Endodermal cell (in vitro differentiated cells): ENCODE results near the gene SLC1A7. TPM values are rescaled to one million over a fixed set of nuclear protein-coding genes. Genes with fewer than 3 reads are reported as not detected.

Source experiments
- DNase-seq: peaks from one replicate; pipeline ENCODE4 v3.0.0-alpha.2; 2017
- H3K27ac ChIP-seq: 2 replicates; pipeline ENCODE4 v1.5.1; 2013; ENCODE audit warnings: mild to moderate bottlenecking, low read depth, low read length, moderate library complexity
- H3K27me3 ChIP-seq: 2 replicates; pipeline ENCODE4 v1.6.1; 2013; ENCODE audit warnings: mild to moderate bottlenecking, low read length, moderate library complexity; ENCODE audit not compliant: insufficient read depth, control insufficient read depth, poor library complexity, severe bottlenecking
- H3K36me3 ChIP-seq: 2 replicates; pipeline ENCODE4 v1.7.0; 2013; ENCODE audit warnings: mild to moderate bottlenecking, low read length, moderate library complexity; ENCODE audit not compliant: control insufficient read depth, insufficient read depth
- H3K4me1 ChIP-seq: one replicate; pipeline ENCODE4 v1.7.0; 2013; ENCODE audit warnings: low read length; ENCODE audit not compliant: control insufficient read depth, insufficient read depth
- H3K4me3 ChIP-seq: 2 replicates; pipeline ENCODE4 v1.5.1; 2013; ENCODE audit warnings: mild to moderate bottlenecking, low read length, moderate library complexity
- H3K9ac ChIP-seq: 2 replicates; pipeline ENCODE4 v1.6.1; 2013; ENCODE audit warnings: mild to moderate bottlenecking, low read length, moderate library complexity; ENCODE audit not compliant: poor library complexity, severe bottlenecking; ENCODE audit errors: extremely low read depth
- H3K9me3 ChIP-seq: 2 replicates; pipeline ENCODE4 v1.6.1; 2013; ENCODE audit warnings: mild to moderate bottlenecking, low read length, moderate library complexity; ENCODE audit not compliant: control insufficient read depth
- H3K27ac Mint-ChIP-seq: 2 replicates; pipeline ENCODE4 v1.8.0; 2020; ENCODE audit warnings: mixed read lengths
- H3K27me3 Mint-ChIP-seq: 2 replicates; pipeline ENCODE4 v1.8.0; 2021; ENCODE audit warnings: mild to moderate bottlenecking, mixed read lengths; ENCODE audit not compliant: insufficient read depth
- H3K36me3 Mint-ChIP-seq: 2 replicates; pipeline ENCODE4 v1.8.0; 2020; ENCODE audit warnings: low read depth, mixed read lengths
- H3K4me1 Mint-ChIP-seq: 2 replicates; pipeline ENCODE4 v1.8.0; 2020; ENCODE audit warnings: mixed read lengths
- H3K4me3 Mint-ChIP-seq: 2 replicates; pipeline ENCODE4 v1.8.0; 2020; ENCODE audit warnings: mild to moderate bottlenecking, moderate library complexity, mixed read lengths
- H3K9me3 Mint-ChIP-seq: 2 replicates; pipeline ENCODE4 v1.8.0; 2020; ENCODE audit warnings: mild to moderate bottlenecking, mixed read lengths
- CTCF ChIP-seq: fragments of 200-600 bp; sonication (generic); conservative IDR thresholded peaks from 2 replicates; pipeline ENCODE4 v1.5.0; 2021; ENCODE audit warnings: antibody characterized with exemption, mild to moderate bottlenecking
- WGBS, 2 experiments: methylation state at CpG; one replicate each; pipeline versions ENCODE4 v1.1.5 to v1.1.7; 2013; ENCODE audit warnings: missing lambda C conversion rate in 2 of 2, mixed read lengths in 1 of 2; ENCODE audit not compliant: insufficient coverage in 1 of 2, insufficient read length in 1 of 2; 5-methylcytosine and 5-hydroxymethylcytosine counted together
- total RNA-seq, 2 donors: library from RNA; stranded (reverse); fragmentation: NEBNext Ultra II Directional in 1 of 2; extraction: Animal tissue kit (Norgen Biotek cat#: 25700) in 1 of 2; gene quantifications; 2 replicates in 1 of 2; 3 replicates in 1 of 2; pipeline ENCODE4 v1.2.1, GENCODE V29; 2021

Gene SLC1A7
- total RNA-seq, 2 donors from 2014 or later: 1.7 to 2.3 TPM

GRCh38 chr1:53092659-53093450 is 49.6 kb downstream of the SLC1A7 start:
- H3K4me3 Mint-ChIP-seq: no peak overlapping the region

DNA sequence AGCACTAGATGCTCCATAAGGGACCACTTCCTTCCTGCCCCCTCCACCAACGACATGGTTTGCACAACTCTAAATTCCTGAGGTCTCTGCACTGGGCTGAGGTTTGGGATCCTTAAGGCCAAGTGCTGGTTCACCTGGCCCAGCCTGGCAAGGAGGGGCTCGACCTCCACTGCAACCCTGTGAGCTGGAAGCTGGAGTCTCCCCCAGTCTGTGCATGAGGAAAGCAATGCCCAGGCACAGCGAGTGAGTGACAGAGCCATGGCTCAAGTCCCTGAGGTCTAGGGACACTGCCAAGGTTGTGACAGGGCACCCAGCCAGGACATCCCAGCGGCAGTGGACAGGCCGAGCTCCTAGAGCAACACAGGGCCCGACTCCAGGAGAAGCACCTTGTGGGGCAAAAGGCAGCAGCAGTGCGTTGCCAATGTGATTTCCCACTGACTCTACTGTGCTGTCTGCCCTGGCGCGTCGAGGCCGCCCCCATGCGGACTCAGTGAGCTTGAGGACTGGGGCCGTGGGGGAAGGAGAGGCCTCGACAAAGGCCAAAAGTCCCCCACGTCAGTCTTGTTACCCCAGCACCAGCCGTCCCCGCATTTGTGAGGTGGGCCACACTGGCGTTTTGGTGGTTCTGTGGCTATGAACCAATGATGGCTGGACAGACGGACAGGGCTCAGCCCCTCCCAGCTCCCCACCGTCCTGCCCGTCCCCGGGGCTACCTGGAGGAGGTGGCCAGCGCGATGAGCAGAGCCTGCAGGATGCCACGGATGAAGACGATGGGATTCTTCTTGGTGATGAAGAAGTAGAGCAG is 50.4 kb downstream of the SLC1A7 start:
- H3K9me3 ChIP-seq: peaks cover 14% of the 10 kb centered on the region
- peaks cover 9% of the 10 kb centered on the region for H3K27me3 ChIP-seq
- TF ChIP-seq CTCF: no peak
- Mint-ChIP-seq H3K4me1 (peaks cover 10% of the 10 kb centered on the region), H3K27me3 (peaks cover 24% of the 10 kb centered on the region), H3K27ac (no peak overlapping the region), H3K4me3 (no peak overlapping the region), H3K36me3 (no peaks in the 10 kb centered on the region), H3K9me3 (no peaks in the 10 kb centered on the region)
- no peaks in the 10 kb centered on the region for H3K36me3 ChIP-seq
- H3K4me1 ChIP-seq: peaks cover 3% of the 10 kb centered on the region
- 92 to 94% methylated on average over 14 to 26 of the region's 26 CpGs for WGBS, 2 experiments
- no peak overlapping the region for H3K27ac ChIP-seq
- H3K9ac ChIP-seq: no peak overlapping the region
- no peak overlapping the region for H3K4me3 ChIP-seq
- DNase-seq: no peak

More at GRCh38 chr1:53092659-53093450, 49.6 kb downstream of the SLC1A7 start:
- Mint-ChIP-seq H3K4me1 (peaks cover 9% of the 10 kb centered on the region), H3K36me3 (no peaks in the 10 kb centered on the region), H3K9me3 (no peaks in the 10 kb centered on the region), H3K27me3 (peaks cover 21% of the 10 kb centered on the region), H3K27ac (no peak overlapping the region)
- Histone ChIP-seq H3K36me3 (no peaks in the 10 kb centered on the region), H3K27me3 (peaks cover 9% of the 10 kb centered on the region), H3K27ac (no peak overlapping the region), H3K4me1 (peaks cover 3% of the 10 kb centered on the region), H3K9ac (no peak overlapping the region), H3K4me3 (no peak overlapping the region), H3K9me3 (peaks cover 18% of the 10 kb centered on the region)
- 94 to 95% methylated on average over 24 to 33 of the region's 33 CpGs for WGBS, 2 experiments
- TF ChIP-seq CTCF: no peak
- DNase-seq: no peak

GRCh38 chr1:53090227-53091147 is 52.0 kb downstream of the SLC1A7 start:
- Mint-ChIP-seq H3K27ac (no peak overlapping the region), H3K9me3 (no peaks in the 10 kb centered on the region), H3K4me1 (peaks cover 10% of the 10 kb centered on the region), H3K27me3 (peaks cover 24% of the 10 kb centered on the region), H3K36me3 (no peaks in the 10 kb centered on the region), H3K4me3 (no peak overlapping the region)
- WGBS, 2 experiments: 94 to 95% methylated on average over 30 to 37 of the region's 37 CpGs
- no peak overlapping the region for H3K9ac ChIP-seq
- H3K36me3 ChIP-seq: no peaks in the 10 kb centered on the region
- no peak for DNase-seq
- H3K9me3 ChIP-seq: no peaks in the 10 kb centered on the region
- H3K27ac ChIP-seq: no peak overlapping the region
- peaks cover 3% of the 10 kb centered on the region for H3K4me1 ChIP-seq
- peaks cover 9% of the 10 kb centered on the region for H3K27me3 ChIP-seq
- no peak for TF ChIP-seq CTCF
- H3K4me3 ChIP-seq: no peak overlapping the region
